T follicular helper cell (primary cell): ENCODE results near the gene PLD5.
"Not testable (repeated sequence)": the region's sequence is repeated elsewhere in the genome, so short reads cannot be mapped to it uniquely, and the experiment has no call there.

ENCODE experiments used
- DNase-seq: peaks from one replicate; pipeline ENCODE4 v3.0.0-alpha.2; 2020; ENCODE audit warnings: low read depth

Gene PLD5

DNA sequence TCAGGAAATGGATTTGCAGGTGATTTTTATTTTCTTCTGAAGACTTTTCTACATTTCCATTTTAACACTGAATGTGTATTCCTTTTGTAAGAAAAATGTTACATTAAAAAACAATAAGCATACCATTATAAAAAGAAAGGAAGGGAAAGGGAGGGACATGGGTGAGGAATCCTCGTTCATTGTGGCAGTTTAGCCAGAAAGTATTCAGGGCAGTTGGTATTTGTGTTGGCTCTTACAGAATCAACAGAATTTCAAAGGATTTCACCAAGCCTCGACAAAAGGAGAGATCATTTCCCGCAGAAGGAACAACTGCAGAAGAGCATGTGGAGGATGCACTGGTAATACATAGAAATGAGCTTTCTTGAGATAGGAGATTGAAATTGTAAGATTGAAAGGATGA lies 35.0 kb downstream of the PLD5 start:
- no peak for DNase-seq

DNA sequence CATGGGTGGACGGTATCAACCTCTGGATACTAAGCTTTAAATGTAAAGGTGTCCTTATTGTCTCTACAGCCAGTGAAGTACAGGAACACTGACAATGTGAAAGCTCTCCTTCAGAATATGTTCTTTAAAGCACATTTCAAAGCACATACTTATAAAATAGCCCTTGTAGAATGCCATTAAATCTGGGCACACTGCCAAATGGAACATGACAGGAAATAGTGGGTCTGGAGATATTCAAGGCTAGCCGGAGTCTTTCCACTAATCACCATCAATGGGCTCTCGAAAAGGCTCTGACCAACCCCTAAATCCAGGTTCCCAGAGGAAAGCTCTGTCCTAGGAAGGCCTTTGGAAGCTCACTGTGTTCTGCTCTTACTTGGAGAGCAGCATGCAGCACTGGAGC lies 46.6 kb downstream of the PLD5 start:
- no peak for DNase-seq

DNA sequence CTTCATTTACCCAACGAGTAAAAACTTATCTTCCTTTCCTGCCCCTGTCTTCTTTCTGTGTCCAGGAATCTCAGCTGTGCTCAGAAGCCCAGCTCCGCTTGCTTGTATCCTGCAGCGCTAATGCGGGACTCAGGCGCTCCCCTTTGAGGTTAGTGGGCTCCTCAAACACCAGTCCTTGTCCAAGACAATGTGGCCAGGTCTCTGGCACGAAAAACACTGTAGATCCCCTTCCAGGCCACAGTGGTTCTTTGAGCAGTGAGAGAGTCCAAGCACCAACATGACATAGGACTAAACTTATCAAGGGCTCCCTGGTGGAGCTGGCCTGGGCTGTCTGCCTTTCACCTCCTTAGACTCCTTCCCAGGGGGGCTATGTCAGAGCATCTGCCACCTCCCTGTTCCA lies 53.7 kb downstream of the PLD5 start:
- DNase-seq, result no peak

DNA sequence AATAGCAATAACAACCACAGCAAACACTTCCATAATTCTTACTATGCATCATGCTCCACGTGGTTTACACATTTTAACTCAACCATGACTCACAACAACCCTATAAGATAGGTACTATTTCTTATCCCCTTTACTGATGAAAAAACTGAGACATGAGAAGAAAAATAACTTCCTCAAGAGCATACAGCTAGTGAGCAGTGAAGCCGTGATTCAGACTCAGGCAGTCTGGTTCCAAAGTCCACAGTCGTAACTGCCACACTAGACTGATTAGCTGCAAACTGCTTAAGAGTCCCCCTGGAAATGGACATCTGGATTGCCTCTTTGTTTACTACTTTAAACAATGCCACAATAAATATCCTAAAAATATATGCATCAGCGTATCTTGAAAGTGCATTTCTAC lies 55.7 kb downstream of the PLD5 start:
- no peak for DNase-seq

DNA sequence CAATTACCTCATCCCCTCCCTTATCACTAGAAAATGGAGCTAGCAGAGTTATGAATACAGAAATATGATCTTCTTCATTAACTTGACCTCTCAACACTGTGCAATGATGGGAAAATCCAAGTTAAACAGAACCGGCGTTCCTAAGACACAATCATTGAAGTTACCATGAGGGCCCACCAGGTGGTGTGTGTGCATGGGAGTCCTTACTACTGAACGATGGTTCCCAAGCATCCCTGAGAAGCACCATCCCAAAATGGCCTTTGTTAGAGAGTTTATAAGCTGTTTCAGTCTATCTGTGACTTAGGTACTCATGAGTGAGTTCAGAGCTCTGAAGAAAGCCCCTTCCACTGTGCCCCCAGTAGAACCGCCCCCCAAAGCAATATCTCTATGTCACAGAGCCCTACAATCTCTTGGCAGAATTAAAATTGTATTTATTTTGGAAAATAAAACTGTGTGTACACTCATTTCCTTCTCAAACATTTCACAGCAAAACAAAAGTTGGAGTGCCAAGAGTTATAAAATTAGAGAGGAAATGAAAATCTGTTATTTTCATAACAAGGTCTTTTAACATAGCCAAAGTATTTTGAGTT lies 56.8 kb downstream of the PLD5 start:
- DNase-seq, result peak; percentile 1

DNA sequence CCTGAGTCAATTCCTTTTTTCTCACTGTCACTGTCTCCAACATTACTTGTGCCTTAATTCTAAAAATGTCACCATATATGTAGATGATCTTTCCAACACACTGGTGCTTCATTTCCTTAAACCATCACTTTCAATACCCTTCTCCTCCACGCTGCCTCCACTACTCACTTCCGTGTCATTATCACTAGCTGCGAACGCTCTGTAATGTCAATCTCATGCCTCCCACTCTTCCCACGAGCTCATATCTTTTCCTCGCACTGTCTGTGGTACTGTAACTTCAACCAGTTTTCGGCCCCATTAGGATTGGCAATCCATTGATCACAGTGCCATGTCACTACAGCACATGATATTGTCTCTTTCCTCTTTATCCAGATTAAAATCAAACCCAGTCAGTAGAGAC lies 61.6 kb downstream of the PLD5 start:
- DNase-seq, result no peak

DNA sequence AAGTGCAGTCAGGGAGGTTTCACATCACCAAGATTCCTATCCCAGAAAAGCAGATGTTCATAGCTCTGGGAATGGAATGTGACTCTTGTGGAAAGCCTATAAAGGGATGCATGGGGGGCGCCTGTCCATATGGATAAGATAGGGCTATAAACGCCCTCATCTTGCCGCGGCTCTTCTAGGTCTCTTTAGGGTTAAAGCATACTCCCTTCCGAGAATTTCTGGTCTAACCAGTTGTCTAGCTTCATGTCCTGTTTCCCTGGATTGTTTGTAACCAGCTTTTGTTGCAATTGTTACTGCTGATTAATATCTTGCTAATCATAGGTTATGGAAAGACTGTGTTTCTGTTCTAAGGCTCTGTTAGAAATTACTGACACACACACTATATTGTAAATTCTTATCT lies 64.8 kb downstream of the PLD5 start:
- DNase-seq, result not testable (repeated sequence)

DNA sequence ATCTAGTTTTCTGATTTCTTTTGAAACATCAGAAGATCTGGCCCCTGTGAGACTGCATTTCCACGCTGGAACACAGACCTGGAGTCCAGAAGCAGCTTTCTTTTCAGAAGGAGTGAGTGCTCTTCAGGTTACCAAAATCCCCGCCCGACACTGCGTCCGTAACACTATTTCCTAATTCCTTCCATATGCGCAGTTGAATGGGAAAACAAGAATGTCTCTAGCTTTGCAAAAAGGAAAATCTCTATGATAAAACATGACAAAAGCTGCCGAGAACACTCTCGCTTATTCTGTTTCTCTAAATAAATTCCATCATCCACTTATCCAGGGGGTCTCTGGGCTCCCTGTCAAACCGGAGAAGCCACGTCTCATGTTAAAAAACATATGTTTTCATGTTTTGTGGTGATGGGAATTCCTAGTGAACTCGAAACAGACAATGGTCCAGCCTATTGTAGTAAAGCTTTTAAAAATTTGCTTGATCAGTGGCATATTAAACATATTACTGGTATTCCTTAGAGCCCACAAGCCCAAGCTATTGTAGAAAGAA lies 67.7 kb downstream of the PLD5 start:
- no peak for DNase-seq

DNA sequence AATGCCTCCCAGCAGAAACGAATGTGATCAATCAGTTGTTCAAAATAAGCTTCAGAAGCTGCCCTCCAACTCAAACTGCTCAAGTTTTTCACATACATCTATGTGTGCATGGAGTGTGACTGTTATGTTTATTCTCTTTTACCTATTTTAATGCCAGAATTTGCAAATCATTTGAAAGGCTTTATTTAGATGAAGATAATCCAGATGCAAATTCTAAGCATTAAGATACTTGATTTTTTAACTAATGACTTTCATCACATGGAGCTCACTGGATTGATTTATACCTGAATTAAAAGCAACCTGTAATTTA lies 69.5 kb downstream of the PLD5 start:
- DNase-seq, result no peak

DNA sequence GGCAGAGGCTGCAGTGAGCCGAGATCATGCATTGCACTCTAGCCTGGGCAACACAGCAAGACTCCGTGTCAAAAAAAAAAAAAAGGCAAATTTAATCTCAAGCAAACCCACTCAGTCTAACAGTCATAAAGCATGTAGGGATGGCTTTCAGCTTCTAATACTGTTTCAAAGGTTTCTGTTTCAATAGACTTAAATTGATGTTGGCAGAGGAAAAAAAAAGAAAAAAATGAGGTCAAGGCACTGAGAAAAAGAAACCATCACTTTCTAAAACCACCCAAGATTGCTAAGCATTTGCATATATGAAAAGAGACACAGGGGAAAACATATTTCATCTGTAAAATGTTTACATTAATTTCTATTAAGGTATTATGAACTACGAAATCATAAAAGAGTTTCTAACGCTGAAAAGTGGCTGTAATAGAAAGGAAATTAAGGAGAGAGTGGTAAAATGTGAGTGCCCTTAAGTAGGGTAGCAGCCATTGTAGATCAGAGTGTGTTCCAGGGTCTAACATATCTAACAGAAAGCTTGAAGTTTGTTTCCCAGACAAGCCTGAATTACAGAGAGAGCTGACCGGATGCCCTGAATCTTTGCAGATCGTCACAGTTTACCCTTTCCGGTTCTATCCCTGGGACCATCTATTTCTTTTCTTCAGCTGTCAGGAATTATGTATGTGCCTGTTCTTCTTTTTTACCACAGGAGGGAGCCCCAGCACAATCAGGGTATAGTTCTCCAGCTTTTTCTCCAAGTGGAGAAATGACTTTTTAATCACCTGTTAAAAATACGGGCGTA lies 70.0 kb downstream of the PLD5 start:
- DNase-seq, result no peak

DNA sequence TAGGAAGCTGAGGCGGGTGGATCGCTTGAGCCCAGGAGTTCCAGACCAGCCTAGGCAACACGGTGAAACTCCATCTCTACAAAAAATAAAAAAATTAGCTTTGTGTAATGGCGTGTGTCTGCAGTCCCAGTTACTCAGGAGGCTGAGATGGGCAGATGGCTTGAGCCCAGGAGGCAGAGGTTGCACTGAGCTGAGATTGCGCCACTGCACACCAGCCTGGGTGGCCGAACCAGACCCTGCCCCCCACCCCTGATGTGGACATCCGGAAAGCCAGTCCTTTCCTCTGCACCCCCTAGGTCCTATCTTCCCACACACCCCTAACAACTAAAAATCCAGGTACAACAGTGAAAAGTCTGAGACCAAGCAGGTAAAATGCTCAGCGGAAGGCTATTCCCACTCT lies 71.9 kb downstream of the PLD5 start:
- DNase-seq, result no peak

DNA sequence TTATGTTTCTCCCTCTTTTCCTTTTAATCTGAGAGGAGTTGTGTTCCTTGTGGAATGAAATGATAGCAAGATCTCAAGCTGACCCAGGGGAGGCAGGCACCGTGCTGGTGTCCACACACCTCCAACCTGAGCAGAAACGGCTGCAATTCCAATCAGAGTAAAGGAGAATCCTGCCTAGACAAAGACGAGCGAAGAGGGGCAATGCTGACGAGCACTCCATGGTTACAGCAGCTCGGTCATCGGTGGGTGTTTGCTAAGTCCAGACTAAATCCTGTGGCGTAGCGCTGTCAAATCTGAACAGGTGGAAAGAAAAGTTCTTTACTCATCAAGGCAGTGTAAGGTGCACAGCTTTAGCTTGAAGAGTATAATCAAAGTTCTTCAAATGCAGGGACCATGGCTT lies 74.8 kb downstream of the PLD5 start:
- DNase-seq, result no peak

DNA sequence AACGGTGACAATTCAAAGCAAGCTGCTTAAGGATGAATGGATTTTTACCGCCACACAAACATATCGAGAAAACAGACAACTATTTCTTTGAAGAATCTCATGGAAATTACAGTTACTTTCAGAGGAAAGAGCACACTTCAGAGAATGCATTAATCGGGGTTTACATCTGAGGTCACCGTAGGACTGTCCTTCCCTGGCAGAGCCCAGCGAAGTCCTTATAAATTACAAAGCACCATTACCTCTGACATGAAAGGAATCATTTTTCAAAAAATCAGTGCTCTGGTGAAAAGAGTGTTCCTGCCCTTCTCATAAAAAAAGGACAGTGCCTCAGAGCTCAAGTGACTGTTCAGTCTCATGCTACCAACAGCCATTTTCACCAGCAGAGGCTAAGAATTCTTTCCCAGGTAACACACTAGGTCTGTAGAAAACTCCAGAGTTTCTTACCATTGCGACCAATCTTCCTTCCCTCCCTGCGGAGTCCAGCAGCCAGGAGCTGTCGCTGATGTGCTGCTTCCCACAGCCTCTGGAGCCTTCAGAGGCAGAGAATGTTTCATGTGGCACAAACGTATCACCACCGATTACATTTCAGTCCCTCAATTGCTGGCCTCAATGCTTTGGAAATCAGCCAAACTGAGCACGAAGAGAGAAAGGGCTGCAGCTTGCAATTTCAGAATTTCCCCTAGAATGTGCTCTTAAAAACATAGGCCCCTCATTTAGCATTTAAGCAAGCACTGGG lies 75.4 kb downstream of the PLD5 start:
- no peak for DNase-seq

DNA sequence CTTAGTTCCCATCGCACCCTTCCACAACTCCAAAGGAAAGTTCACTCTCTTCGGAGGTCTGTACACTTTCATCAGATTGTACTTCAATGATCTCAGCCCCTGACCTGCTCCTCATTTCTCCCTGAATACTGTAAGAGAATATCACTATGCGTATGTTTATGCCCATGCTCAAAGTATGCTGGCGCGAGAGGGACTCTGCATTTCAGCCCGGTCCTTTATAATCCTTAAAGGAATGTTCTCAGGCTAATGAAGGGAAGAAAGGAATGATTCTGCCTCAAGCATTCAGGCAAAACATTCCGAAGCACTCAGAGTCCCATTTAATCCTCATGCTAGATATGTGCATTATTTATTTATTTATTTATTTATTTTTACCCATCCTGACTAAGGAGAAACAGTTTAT lies 76.8 kb downstream of the PLD5 start:
- DNase-seq, result no peak

DNA sequence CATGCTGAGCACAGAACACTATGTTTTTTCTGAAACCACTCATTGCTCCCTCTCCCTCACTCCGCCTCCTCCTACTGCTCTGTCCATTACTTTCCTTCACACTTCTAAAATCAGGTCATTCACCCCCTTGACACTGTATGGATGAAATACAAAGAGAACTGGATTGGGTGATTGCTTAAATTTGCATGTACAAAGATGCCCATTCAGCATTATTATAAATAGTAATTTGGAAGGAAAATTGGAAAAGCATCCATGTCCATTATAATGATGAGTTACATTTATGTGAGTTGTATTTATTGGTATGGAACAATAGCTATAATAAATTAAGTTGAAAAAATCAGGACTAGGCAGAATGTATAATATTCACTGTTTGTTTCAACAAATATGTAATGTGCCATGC lies 83.7 kb downstream of the PLD5 start:
- no peak for DNase-seq

DNA sequence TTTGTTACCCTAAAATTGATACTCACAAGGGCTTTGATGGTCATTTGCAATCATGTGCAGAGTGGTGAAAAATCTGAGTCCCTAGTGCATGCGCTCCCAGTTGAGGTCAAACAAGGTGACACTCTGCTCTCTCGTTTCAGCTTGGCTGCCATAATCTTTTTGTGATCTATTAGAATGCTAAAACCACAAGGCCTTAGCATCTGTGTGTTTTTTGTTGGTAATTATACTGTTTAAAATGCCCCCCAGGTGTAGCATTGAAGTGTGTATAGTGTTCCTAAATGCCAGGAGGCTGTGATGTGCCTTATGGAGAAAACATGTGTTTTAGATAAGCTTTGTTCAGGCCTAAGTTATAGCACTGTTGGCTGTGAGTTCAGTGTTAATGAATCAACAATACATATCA lies 89.3 kb downstream of the PLD5 start:
- no peak for DNase-seq

DNA sequence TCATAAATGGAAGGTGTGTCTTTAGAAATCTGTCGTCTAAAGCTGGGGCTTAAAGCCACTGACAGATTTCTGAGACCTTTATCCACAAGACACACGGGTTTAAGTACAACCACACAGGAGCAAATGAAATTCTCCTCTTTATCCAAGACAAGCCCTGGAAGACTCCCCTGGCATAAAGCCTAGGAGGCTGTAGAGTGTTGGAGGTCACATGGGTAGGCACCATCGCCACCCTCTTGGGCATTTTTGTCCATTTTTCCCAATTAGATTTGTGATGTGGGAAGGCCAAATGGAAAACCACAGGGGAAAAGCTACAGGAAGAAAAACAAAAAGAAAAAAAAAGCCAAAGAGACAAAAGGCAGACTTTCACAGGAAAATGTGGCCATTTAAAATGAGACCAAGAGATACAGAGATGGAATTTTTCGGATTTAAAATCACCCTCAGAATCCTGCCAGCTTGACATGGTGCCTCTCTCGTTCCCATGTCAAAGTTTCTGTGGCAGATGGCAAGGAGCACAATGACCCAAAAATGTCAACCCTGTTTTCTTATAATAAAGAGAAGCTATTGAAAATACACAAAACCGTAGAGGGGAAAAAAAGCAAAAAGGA lies 91.9 kb downstream of the PLD5 start:
- no peak for DNase-seq

DNA sequence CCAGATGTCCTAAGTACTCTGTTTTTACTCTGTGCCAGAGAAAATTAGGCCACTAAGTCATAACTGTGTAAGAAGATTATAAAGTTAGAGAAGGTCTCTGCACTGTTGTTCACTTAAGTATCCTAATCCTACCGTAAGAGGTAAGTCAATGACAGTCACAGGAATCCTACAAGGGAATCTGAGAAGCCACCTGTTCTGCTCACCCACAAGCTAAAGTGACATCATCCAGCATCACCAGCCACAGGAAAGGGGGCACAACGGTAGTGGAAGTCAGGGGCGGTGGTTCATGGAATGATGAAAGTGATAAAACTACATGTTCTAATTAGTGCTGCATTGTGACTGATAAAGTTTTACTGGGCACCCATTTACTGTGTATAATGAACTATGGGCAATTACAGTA lies 92.7 kb downstream of the PLD5 start:
- no peak for DNase-seq

DNA sequence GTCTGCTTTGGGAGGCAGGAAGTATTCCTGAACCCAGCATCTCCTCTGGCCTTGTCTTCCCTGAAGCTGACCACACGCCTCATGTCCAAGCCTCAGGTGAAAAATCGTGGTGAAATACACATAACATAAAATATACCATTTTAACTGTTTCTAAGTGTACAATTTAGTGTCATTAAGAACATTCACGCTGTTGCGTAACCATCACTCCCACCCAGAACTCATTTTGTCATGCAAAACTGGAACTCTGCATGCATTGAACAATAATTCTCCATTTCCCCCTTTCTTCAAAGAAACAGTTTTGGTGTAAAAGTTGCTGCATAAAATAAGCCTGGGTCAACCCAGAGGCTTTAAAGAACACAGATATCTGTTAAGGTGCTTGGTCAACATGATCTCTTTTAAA lies 93.5 kb downstream of the PLD5 start:
- no peak for DNase-seq

DNA sequence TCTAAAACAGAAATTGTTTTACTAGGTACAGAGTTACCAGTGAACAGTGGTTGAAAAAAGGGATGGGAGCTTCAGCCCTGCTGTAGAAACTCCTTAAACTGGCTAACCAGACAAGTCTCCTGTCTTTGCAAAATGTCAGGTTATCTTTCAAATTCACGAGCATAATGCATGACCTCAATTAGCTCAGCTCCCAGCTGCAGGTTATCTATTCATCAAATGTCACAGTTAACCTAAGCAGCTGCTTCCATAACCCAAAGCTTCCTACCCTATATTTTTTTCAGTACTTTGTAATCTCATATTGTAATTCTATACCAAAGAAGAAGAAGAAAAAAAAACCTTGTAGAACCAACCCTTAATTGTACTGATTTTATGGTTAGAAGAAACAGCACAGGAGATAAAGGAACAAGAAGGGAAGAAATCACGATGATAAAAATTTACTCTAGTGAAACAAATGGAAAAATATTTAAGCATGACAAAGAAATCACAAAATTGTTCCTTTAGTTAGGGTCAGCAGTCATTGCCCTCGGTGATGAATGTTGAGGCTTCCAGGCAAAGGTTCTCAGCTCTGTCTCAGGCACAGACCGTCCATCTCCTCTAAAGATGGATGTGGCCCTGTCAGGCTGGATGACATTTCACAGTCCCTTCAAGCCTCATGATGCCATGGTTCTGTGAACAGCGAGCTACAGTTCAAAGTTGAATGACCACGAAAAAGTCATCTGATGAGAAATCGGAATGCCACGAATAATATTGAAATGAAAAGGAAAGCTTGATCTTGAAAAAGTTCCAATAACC lies 95.9 kb downstream of the PLD5 start:
- DNase-seq, result no peak

DNA sequence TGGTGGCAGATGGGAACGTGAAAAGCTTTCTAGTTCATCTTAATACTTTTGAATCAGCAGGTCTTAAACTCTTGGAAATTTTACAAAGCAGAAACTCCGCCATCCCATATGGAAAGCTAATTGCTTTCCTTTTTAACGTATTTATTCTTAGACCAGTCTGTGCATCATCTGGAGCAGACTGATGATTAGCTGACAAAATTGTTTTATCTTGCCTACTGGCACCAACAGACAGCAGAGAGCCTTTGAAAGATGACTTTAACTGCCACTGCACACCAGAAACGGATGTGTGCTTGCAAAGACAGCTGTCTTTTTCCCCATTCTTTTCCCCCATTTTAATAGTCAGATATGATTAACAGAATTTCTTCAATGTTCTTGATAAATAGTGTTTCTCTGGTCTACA lies 97.0 kb downstream of the PLD5 start:
- DNase-seq, result no peak
